NT2/D1 (cell line): ENCODE data around the gene KRTAP10-2.
"Not testable (repeated sequence)": the region's sequence is repeated elsewhere in the genome, so short reads cannot be mapped to it uniquely, and the experiment has no call there.

Experiments
- DNase-seq: peaks from one replicate; pipeline ENCODE4 v3.0.0-alpha.2; 2011; ENCODE audit warnings: low read depth, low spot score
- H3K27me3 ChIP-seq: 2 replicates; pipeline ENCODE4 v1.6.0; 2011; ENCODE audit warnings: mild to moderate bottlenecking; ENCODE audit not compliant: insufficient read length, insufficient read depth
- H3K36me3 ChIP-seq: 2 replicates; pipeline ENCODE4 v1.6.1; 2011; ENCODE audit warnings: mild to moderate bottlenecking, low read length, mixed read lengths; ENCODE audit not compliant: insufficient read depth, insufficient read length
- H3K4me1 ChIP-seq: 2 replicates; pipeline ENCODE4 v1.5.1; 2011; ENCODE audit not compliant: insufficient read depth, insufficient read length
- H3K4me3 ChIP-seq: 2 replicates; pipeline ENCODE4 v1.5.1; 2011; ENCODE audit warnings: low read depth; ENCODE audit not compliant: insufficient read length
- H3K9ac ChIP-seq: 2 replicates; pipeline ENCODE4 v1.6.0; 2011; ENCODE audit warnings: low read depth; ENCODE audit not compliant: insufficient read length
- H3K9me3 ChIP-seq: 2 replicates; pipeline ENCODE4 v1.5.1; 2011; ENCODE audit warnings: mild to moderate bottlenecking, low read length; ENCODE audit not compliant: insufficient read depth
- SUZ12 ChIP-seq: IDR thresholded peaks from 2 replicates; pipeline ENCODE4 v1.6.1; 2011; ENCODE audit not compliant: insufficient read length, insufficient read depth; ENCODE audit errors: extremely low read depth
- YY1 ChIP-seq: IDR thresholded peaks from 2 replicates; pipeline ENCODE4 v1.6.1; 2011; ENCODE audit not compliant: insufficient read length, insufficient read depth
- ZNF274 ChIP-seq: IDR thresholded peaks from 2 replicates; pipeline ENCODE4 v1.6.1; 2011; ENCODE audit warnings: mild to moderate bottlenecking, low read depth, low read length

KRTAP10-2 gene

DNA sequence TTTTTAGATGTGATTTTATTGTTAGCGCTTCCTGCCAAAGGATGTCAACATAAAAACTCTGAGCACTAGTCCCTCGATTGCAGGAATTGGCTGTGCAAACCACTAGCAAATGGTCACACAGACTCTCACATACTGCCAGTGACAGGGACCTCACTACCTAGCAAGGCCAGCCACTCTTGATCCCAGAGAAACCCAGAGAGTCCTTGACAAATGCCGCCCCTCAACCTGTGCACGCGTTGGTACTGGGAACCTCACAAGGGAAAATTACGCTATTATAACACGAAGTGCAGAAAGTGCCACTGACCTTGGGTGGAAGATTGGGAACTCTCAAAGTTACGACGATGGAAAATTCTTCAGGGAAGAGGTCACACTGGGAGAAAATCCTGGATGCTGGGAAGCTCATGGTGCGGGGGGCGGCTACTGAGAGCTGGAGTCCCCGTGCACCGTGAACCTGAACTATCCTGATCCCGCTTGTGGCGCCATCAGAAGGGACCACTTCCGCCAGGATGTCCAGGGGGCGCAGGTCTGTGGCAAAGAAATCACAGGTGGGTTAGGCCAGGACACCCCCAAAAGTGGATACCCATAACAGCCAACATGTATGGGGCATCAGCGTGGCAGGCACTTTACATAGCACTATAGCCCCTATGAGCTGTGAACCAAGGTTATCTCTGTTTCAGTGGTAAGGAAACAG, 16.3 kb upstream of the KRTAP10-2 start:
- Histone ChIP-seq H3K36me3 (no peaks in the 10 kb centered on the region), H3K9ac (no peak overlapping the region), H3K9me3 (peaks cover 23% of the 10 kb centered on the region), H3K4me3 (no peak overlapping the region), H3K4me1 (no peaks in the 10 kb centered on the region), H3K27me3 (no peaks in the 10 kb centered on the region)
- no peak for DNase-seq
- TF ChIP-seq YY1 (no peak), ZNF274 (no peak), SUZ12 (no peak)

DNA sequence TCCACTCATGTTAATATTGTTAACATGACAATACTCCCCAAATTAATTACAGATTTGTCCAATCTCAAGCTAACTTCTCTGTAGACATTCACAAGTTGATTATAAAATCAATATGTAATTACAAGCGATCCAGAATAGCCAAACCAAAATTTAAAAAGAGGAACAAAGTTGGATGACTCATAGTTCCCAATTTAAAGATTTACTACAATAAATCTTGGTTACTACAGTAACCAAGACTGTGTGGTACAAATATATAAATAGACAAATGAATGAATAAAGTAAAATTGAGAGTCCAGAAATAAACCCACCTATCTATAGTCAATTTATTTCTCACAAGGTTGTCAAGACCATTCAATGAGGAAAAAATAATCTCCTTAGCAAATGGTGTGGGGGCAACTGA, 15.1 kb upstream of the KRTAP10-2 start:
- Histone ChIP-seq H3K36me3 (no peaks in the 10 kb centered on the region), H3K27me3 (no peaks in the 10 kb centered on the region), H3K9ac (no peak overlapping the region), H3K4me1 (no peaks in the 10 kb centered on the region), H3K4me3 (no peak overlapping the region), H3K9me3 (peaks cover 20% of the 10 kb centered on the region)
- DNase-seq = no peak
- no peak for TF ChIP-seq SUZ12
- TF ChIP-seq YY1 = no peak
- TF ChIP-seq ZNF274 = no peak

DNA sequence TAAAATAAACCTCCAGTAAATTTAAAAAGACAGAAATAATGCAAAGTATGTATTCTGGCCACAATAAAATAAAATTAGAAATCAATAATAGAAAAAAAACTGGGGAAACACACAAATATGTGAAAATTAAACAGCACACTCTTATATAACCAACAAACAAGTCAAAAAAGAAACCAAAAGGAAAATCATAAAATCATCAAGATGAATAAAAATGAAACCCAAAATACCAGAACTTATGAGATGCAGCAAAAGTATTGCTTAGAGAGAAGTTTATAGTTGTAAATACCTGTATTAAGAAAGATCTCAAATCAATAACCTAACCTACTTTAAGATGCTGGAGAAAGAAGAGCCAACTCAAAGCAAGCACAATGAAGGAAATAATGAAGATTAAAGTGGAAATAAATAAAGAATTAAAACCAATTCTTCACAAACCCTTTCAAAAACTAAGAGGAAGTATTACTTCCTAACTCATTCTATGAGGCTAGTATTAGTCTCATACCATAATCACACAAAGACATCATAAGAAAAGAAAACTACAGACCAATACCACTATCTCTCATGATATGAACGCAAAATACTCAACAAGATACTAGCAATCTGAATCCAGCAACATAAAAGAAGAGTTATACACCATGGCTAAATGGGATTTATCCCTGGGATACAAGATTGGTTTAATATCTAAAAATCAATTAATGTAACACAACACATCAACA, 13.7 kb upstream of the KRTAP10-2 start:
- Histone ChIP-seq H3K9ac (no peak overlapping the region), H3K4me1 (no peaks in the 10 kb centered on the region), H3K27me3 (no peaks in the 10 kb centered on the region), H3K36me3 (no peaks in the 10 kb centered on the region), H3K4me3 (no peak overlapping the region), H3K9me3 (peaks cover 9% of the 10 kb centered on the region; the same call in 1 of the 2 replicates)
- no peak for DNase-seq
- TF ChIP-seq ZNF274 = no peak
- TF ChIP-seq SUZ12 = no peak
- no peak for TF ChIP-seq YY1

DNA sequence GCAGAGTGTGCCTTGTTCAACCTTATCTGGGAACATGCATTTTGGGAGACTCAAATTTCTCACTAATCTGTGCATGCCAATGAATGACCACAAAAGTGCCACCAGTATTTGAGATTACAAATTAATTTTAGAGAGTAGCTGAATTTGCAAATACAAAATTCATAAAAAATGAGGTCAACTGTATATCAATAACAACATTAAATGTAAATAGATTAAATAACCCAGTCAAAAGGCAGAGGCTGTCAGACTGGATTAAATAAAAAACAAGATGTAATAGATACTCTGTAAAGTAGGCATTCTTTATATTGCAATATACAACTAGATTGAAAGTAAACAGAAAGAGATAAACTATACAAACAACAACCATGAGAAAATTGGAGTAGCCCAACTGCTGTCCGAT, 12.8 kb upstream of the KRTAP10-2 start:
- peaks cover 9% of the 10 kb centered on the region; the same call in 1 of the 2 replicates for H3K9me3 ChIP-seq
- H3K36me3 ChIP-seq = no peaks in the 10 kb centered on the region
- TF ChIP-seq ZNF274 (no peak), SUZ12 (no peak), YY1 (no peak)
- H3K4me3 ChIP-seq = no peak overlapping the region
- H3K4me1 ChIP-seq = no peaks in the 10 kb centered on the region
- no peaks in the 10 kb centered on the region for H3K27me3 ChIP-seq
- DNase-seq = no peak
- no peak overlapping the region for H3K9ac ChIP-seq

DNA sequence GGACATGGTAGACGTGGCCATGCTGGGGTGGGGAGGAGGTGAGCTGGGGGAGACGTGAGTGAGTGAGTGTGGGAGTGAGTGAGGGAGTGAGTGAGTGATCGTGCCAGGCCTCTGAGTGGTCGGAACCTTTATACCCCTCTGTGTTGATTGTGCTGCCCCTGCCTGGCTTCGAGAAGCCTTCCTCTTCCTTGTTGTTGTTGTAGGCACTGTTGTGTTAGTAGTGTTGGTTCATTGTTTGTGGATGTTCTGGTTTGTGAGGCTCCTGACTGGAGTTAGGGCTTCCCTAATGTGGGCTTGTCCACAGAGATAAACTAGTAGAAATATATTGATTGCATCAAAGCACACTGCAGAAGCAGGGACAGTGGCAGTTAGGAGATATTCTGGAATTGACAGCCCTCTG, 7.4 kb upstream of the KRTAP10-2 start, which contains the start of gene KRTAP10-3:
TSS of gene KRTAP10-3 (minus strand) at position 101 of the 400 bp plus-strand sequence. CDS start at position 21, 80 bp downstream.
- peaks cover 14% of the 10 kb centered on the region for H3K4me1 ChIP-seq
- no peak within 1 kb of the TSS for H3K4me3 ChIP-seq
- peaks cover 9% of the 10 kb centered on the region; the same call in 1 of the 2 replicates for H3K9me3 ChIP-seq
- H3K27me3 ChIP-seq = no peaks in the 10 kb centered on the region
- no peaks in the 10 kb centered on the region for H3K36me3 ChIP-seq
- TF ChIP-seq SUZ12 = no peak
- TF ChIP-seq YY1 = no peak
- no peak for TF ChIP-seq ZNF274
- no peak for DNase-seq
- H3K9ac ChIP-seq = peak within 1 kb of the TSS; percentile 14

DNA sequence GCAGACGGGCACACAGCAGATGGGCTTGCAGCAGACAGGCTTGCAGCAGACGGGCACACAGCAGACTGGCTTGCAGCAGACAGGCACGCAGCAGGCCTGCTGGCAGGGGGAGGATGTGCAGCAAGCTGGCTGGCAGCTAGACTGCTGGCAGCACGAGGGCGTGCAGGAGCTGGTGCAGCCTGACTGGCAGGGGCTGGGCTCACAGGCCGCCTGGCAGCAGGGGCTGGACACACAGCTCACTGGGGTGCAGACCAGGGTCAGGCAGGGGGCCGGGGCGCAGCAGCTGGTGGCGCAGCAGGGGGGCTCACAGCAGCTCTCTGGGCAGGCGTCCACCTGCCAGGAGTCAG, 7.0 kb upstream of the KRTAP10-2 start:
- H3K27me3 ChIP-seq, H3K4me3 ChIP-seq, H3K9me3 ChIP-seq, H3K9ac ChIP-seq, DNase-seq, H3K36me3 ChIP-seq: not testable (repeated sequence)
- peaks cover 14% of the 10 kb centered on the region for H3K4me1 ChIP-seq

- DNase-seq = no peak
- TF ChIP-seq SUZ12 (no peak), ZNF274 (no peak), YY1 (no peak)
- H3K9me3 ChIP-seq = peaks cover 3% of the 10 kb centered on the region; the same call in 1 of the 2 replicates
These were observed 6.4 kb upstream of the KRTAP10-2 start for GRCh38 chr21:44557491-44558328.

More at GRCh38 chr21:44557491-44558328, 6.4 kb upstream of the KRTAP10-2 start:
- Histone ChIP-seq H3K4me1 (peaks cover 17% of the 10 kb centered on the region), H3K36me3 (no peaks in the 10 kb centered on the region), H3K27me3 (no peaks in the 10 kb centered on the region), H3K9ac (peak overlapping the region; percentile 14), H3K4me3 (no peak overlapping the region)
